GM23338 (cell line): ENCODE data around the gene USH1C. TPM values are rescaled to one million over a fixed set of nuclear protein-coding genes. Genes with fewer than 3 reads are reported as not detected.

Experiments used
- ATAC-seq: fragments of 200-7000 bp; cut with Tn5 transposase; 3 replicates; pipeline ENCODE4 v1.9.1; 2020
- DNase-seq: peaks from one replicate; pipeline ENCODE4 v3.0.0-alpha.2; 2015; ENCODE audit warnings: low spot score
- H2AFZ ChIP-seq: fragments of 200-600 bp; sonication (generic); 2 replicates; pipeline ENCODE4 v1.8.0; 2016; ENCODE audit warnings: antibody characterized with exemption, mild to moderate bottlenecking, moderate library complexity
- H3F3A ChIP-seq: fragments of 200-600 bp; sonication (generic); replicated peaks from 2 replicates; pipeline ENCODE4 v1.8.0; 2017; ENCODE audit warnings: antibody characterized with exemption, mixed run types, low read depth
- H3K27ac ChIP-seq: fragments of 200-600 bp; sonication (generic); 2 replicates; pipeline ENCODE4 v1.6.1; 2016; ENCODE audit warnings: low read depth
- H3K27me3 ChIP-seq: fragments of 200-600 bp; sonication (generic); 2 replicates; pipeline ENCODE4 v1.8.0; 2016; ENCODE audit warnings: mild to moderate bottlenecking, mixed run types, moderate library complexity; ENCODE audit not compliant: insufficient read depth
- H3K36me3 ChIP-seq: fragments of 200-600 bp; sonication (generic); 2 replicates; pipeline ENCODE4 v1.8.0; 2016; ENCODE audit warnings: mild to moderate bottlenecking; ENCODE audit not compliant: insufficient read depth
- H3K4me1 ChIP-seq: fragments of 200-600 bp; sonication (generic); 2 replicates; pipeline ENCODE4 v1.8.0; 2016; ENCODE audit warnings: mild to moderate bottlenecking, moderate library complexity; ENCODE audit not compliant: insufficient read depth
- H3K4me2 ChIP-seq: fragments of 200-600 bp; sonication (generic); 2 replicates; pipeline ENCODE4 v1.7.1; 2017; ENCODE audit warnings: mixed run types
- H3K4me3 ChIP-seq: fragments of 200-600 bp; sonication (generic); 2 replicates; pipeline ENCODE4 v1.6.1; 2016; ENCODE audit warnings: mixed run types
- H3K79me2 ChIP-seq: fragments of 200-600 bp; sonication (generic); replicated peaks from 2 replicates; pipeline ENCODE4 v1.8.0; 2017; ENCODE audit warnings: mild to moderate bottlenecking; ENCODE audit not compliant: insufficient read depth
- H3K9me2 ChIP-seq: fragments of 200-600 bp; sonication (generic); 2 replicates; pipeline ENCODE4 v1.8.0; 2017; ENCODE audit not compliant: insufficient read depth
- H4K20me1 ChIP-seq: fragments of 200-600 bp; sonication (generic); replicated peaks from 2 replicates; pipeline ENCODE4 v1.8.0; 2017; ENCODE audit warnings: mild to moderate bottlenecking; ENCODE audit not compliant: insufficient read depth
- H3K27ac Mint-ChIP-seq: 2 replicates; pipeline ENCODE4 v1.8.0; 2020; ENCODE audit warnings: inconsistent platforms, mild to moderate bottlenecking, moderate library complexity, mixed read lengths
- H3K27me3 Mint-ChIP-seq: 3 replicates; pipeline ENCODE4 v1.8.0; 2022; ENCODE audit warnings: low read depth, mild to moderate bottlenecking, moderate library complexity, mixed read lengths, inconsistent platforms; ENCODE audit not compliant: insufficient read depth, poor library complexity
- H3K36me3 Mint-ChIP-seq: 3 replicates; pipeline ENCODE4 v1.8.0; 2021; ENCODE audit warnings: low read depth, mild to moderate bottlenecking, inconsistent platforms, moderate library complexity, mixed read lengths
- H3K4me1 Mint-ChIP-seq: 3 replicates; pipeline ENCODE4 v1.8.0; 2020; ENCODE audit warnings: mild to moderate bottlenecking, inconsistent platforms, mixed read lengths
- H3K4me3 Mint-ChIP-seq: 3 replicates; pipeline ENCODE4 v1.8.0; 2021; ENCODE audit warnings: moderate library complexity, mild to moderate bottlenecking, inconsistent platforms, mixed read lengths
- H3K9me3 Mint-ChIP-seq: 3 replicates; pipeline ENCODE4 v1.8.0; 2020; ENCODE audit warnings: moderate library complexity, mild to moderate bottlenecking, inconsistent platforms, mixed read lengths
- CTCF ChIP-seq, 2 experiments: fragments of 200-600 bp in 1 of 2; sonication (generic) in 1 of 2; conservative IDR thresholded peaks; 2 replicates each; pipeline versions ENCODE4 v1.5.1 to v1.6.1; 2016 to 2017; ENCODE audit warnings: antibody characterized with exemption in 2 of 2, low read depth in 2 of 2, mild to moderate bottlenecking in 2 of 2, moderate library complexity in 1 of 2
- ETS1 ChIP-seq: IDR thresholded peaks from 2 replicates; pipeline ENCODE4 v1.6.1; 2016; ENCODE audit warnings: antibody characterized with exemption
- EZH2 ChIP-seq: fragments of 200-600 bp; sonication (generic); IDR thresholded peaks from one replicate; pipeline ENCODE4 v1.8.0; 2017; ENCODE audit warnings: antibody characterized with exemption, mild to moderate bottlenecking, low read depth; ENCODE audit not compliant: unreplicated experiment
- NANOG ChIP-seq: IDR thresholded peaks from 2 replicates; pipeline ENCODE4 v1.6.1; 2016; ENCODE audit warnings: antibody characterized with exemption, borderline replicate concordance
- STAT1 ChIP-seq: IDR thresholded peaks from one replicate; pipeline ENCODE4 v1.6.1; 2016; ENCODE audit warnings: antibody characterized with exemption; ENCODE audit not compliant: unreplicated experiment
- ZNF462 ChIP-seq: fragments of 250-450 bp; sonication (Bioruptor Pico); IDR thresholded peaks from 2 replicates; pipeline ENCODE4 v1.5.0; 2020; ENCODE audit warnings: mild to moderate bottlenecking, moderate library complexity
- polyA plus RNA-seq: library from polyadenylated mRNA; unstranded; fragments of >200 nt; fragmentation: Nextera tagmentation; extraction: Ambion mirVana; gene quantifications from 2 replicates; pipeline ENCODE4 v1.2.1, GENCODE V29; 2016
- total RNA-seq: library from RNA; depleted of rRNA; stranded (reverse); fragments of >200 nt; shearing (Covaris generic); gene quantifications from 2 replicates; pipeline ENCODE4 v1.2.3, GENCODE V29; 2014

The USH1C gene
- total and polyA plus RNA-seq, 2 experiments from 2014 or later = 1.3 to 1.8 TPM

GRCh38 chr11:17518366-17518765 is 25.9 kb downstream of the USH1C start:
- H3K79me2 ChIP-seq = no peaks in the 10 kb centered on the region
- TF ChIP-seq EZH2 = no peak
- TF ChIP-seq ZNF462 (CRISPR knock-in tag) = no peak
- no peak for TF ChIP-seq NANOG
- no peak for TF ChIP-seq ETS1
- TF ChIP-seq CTCF (conservative IDR thresholded peaks at IDR 0.05; ENCODE audit: low read depth in 2 of 2) = no peak
- no peak for TF ChIP-seq STAT1
- H3K27me3 Mint-ChIP-seq = peaks cover 12% of the 10 kb centered on the region

More at GRCh38 chr11:17518366-17518765, 25.9 kb downstream of the USH1C start:
- Mint-ChIP-seq H3K9me3 (no peaks in the 10 kb centered on the region; the same call in 2 of the 3 replicates), H3K36me3 (peaks cover 5% of the 10 kb centered on the region; the same call in 2 of the 3 replicates), H3K4me3 (no peak overlapping the region), H3K27ac (no peak overlapping the region), H3K4me1 (peaks cover 21% of the 10 kb centered on the region)
- H3K27ac ChIP-seq = no peak overlapping the region
- no peaks in the 10 kb centered on the region for H3K27me3 ChIP-seq
- no peak overlapping the region for H3K4me3 ChIP-seq
- no peak for DNase-seq
- no peak for ATAC-seq
- H3F3A ChIP-seq = no peaks in the 10 kb centered on the region
- H2AFZ ChIP-seq = no peak overlapping the region
- H4K20me1 ChIP-seq = no peaks in the 10 kb centered on the region
- H3K36me3 ChIP-seq = no peaks in the 10 kb centered on the region
- H3K9me2 ChIP-seq = 0 out of 2 replicates have a peak, but pooled peaks cover 5% of the 10 kb centered on the region
- H3K4me1 ChIP-seq = peaks cover 15% of the 10 kb centered on the region; the same call in 1 of the 2 replicates
- no peak overlapping the region for H3K4me2 ChIP-seq
